NCI-H345 treated with DMSO at 0.1 percent for 48 hours (cell line): ENCODE measurements around the gene PTPRT.

Experiments
- DNase-seq: peaks from one replicate; lab custom pipeline; 2025; ENCODE audit not compliant: unreplicated experiment; lab: John Stamatoyannopoulos, UW

PTPRT gene

GRCh38 chr20:42846784-42847490, 342.8 kb downstream of the PTPRT start:
- DNase-seq, result no peak

- no peak for DNase-seq
These were observed 345.0 kb downstream of the PTPRT start for GRCh38 chr20:42844751-42845150.

- no peak for DNase-seq
These were observed 352.2 kb downstream of the PTPRT start for GRCh38 chr20:42837456-42837855.

- peak; percentile 51 for DNase-seq
These were observed 353.4 kb downstream of the PTPRT start for GRCh38 chr20:42836339-42836738.

- DNase-seq, result no peak
These were observed 381.8 kb downstream of the PTPRT start for GRCh38 chr20:42807876-42808275.

- peak; percentile 95 for DNase-seq
These were observed 394.5 kb downstream of the PTPRT start for GRCh38 chr20:42795111-42795695.

GRCh38 chr20:42792052-42792451, 397.7 kb downstream of the PTPRT start:
- DNase-seq, result no peak

- DNase-seq, result no peak
These were observed 399.6 kb downstream of the PTPRT start for GRCh38 chr20:42790111-42790510.

- DNase-seq, result no peak
These were observed 401.0 kb downstream of the PTPRT start for GRCh38 chr20:42788707-42789106.

GRCh38 chr20:42785041-42785440, 404.7 kb downstream of the PTPRT start:
- no peak for DNase-seq

- DNase-seq, result peak; percentile 55
These were observed 410.5 kb downstream of the PTPRT start for GRCh38 chr20:42779216-42779615.

GRCh38 chr20:42775866-42776265, 413.8 kb downstream of the PTPRT start:
- DNase-seq, result no peak

GRCh38 chr20:42775037-42775436, 414.7 kb downstream of the PTPRT start:
- no peak for DNase-seq

GRCh38 chr20:42763015-42763414, 426.7 kb downstream of the PTPRT start:
- no peak for DNase-seq

- DNase-seq, result no peak
These were observed 432.7 kb downstream of the PTPRT start for GRCh38 chr20:42756991-42757390.

GRCh38 chr20:42754706-42755105, 435.0 kb downstream of the PTPRT start:
- no peak for DNase-seq

- no peak for DNase-seq
These were observed 437.1 kb downstream of the PTPRT start for GRCh38 chr20:42752620-42753019.

- DNase-seq, result no peak
These were observed 440.1 kb downstream of the PTPRT start for GRCh38 chr20:42749556-42749955.

GRCh38 chr20:42747765-42748411, 441.8 kb downstream of the PTPRT start:
- peak; percentile 15 for DNase-seq

GRCh38 chr20:42744756-42745465, 444.8 kb downstream of the PTPRT start:
- DNase-seq, result no peak

GRCh38 chr20:42742926-42743325, 446.8 kb downstream of the PTPRT start:
- DNase-seq, result no peak

GRCh38 chr20:42741906-42742305, 447.8 kb downstream of the PTPRT start:
- no peak for DNase-seq
